Endothelial cell of umbilical vein (primary cell): ENCODE data around the gene GAS7. TPM values are rescaled to one million over a fixed set of nuclear protein-coding genes. Genes with fewer than 3 reads are reported as not detected.

Experiments used
- BruUV-seq: library from RNA; stranded (reverse); fragments of 400-500 nt; replicated peaks from 2 replicates; lab custom pipeline; 2021; lab: Mats Ljungman, UMichigan
- CTCF ChIA-PET: fragments of 300-600, 350-600 bp; sonication (Branson Sonifier 250); formaldehyde crosslinking; loops from one replicate; lab custom pipeline; 2021; ENCODE audit warnings: antibody characterized with exemption, inconsistent platforms; lab: Charles Lee
- POLR2A ChIA-PET: fragments of 300-600, 350-600 bp; sonication (Branson Sonifier 250); formaldehyde crosslinking; loops from one replicate; lab custom pipeline; 2021; ENCODE audit warnings: antibody characterized with exemption, inconsistent platforms; lab: Charles Lee
- DNase-seq: peaks from one replicate; pipeline ENCODE4 v3.0.0-alpha.2; 2011; ENCODE audit warnings: low read depth, low spot score
- FAIRE-seq: peaks from 2 replicates; lab custom pipeline; 2011; peaks lifted over from hg19 to GRCh38; lab: Jason Lieb, UNC
- H2AFZ ChIP-seq: 2 replicates; pipeline ENCODE4 v1.6.0; 2012; ENCODE audit warnings: low read depth, low read length, control low read depth, inconsistent platforms
- H3K27ac ChIP-seq: 2 replicates; pipeline ENCODE4 v1.5.1; 2011; ENCODE audit warnings: low read depth, mild to moderate bottlenecking, control low read depth, low read length, moderate library complexity; ENCODE audit not compliant: insufficient read depth
- H3K27me3 ChIP-seq, 2 experiments: 2 replicates each; pipeline versions ENCODE4 v1.6.0 to v1.6.1; 2011; ENCODE audit warnings: low read length in 2 of 2, mixed read lengths in 1 of 2; ENCODE audit not compliant: control insufficient read depth in 2 of 2, insufficient read depth in 2 of 2
- H3K36me3 ChIP-seq, 2 experiments: 2 replicates in 1 of 2; 3 replicates in 1 of 2; pipeline ENCODE4 v1.5.1; 2011; ENCODE audit warnings: low read length in 2 of 2, mild to moderate bottlenecking in 1 of 2, moderate library complexity in 1 of 2; ENCODE audit not compliant: control insufficient read depth in 2 of 2, insufficient read depth in 2 of 2; ENCODE audit errors: extremely low read depth in 1 of 2
- H3K4me1 ChIP-seq: 3 replicates; pipeline ENCODE4 v1.5.1; 2011; ENCODE audit warnings: mild to moderate bottlenecking, low read length; ENCODE audit not compliant: control insufficient read depth, insufficient read depth; ENCODE audit errors: extremely low read depth
- H3K4me2 ChIP-seq: 2 replicates; pipeline ENCODE4 v1.6.1; 2011; ENCODE audit warnings: low read length, control low read depth, mixed read lengths; ENCODE audit not compliant: insufficient read depth
- H3K4me3 ChIP-seq, 3 experiments: fragments of 200-600 bp in 1 of 3; sonication (generic), shearing (Covaris generic) in 1 of 3; replicated peaks in 1 of 3; 2 replicates each; pipeline ENCODE4 v1.5.1; 2011 to 2016; ENCODE audit warnings: control low read depth in 3 of 3, low read length in 3 of 3, mild to moderate bottlenecking in 2 of 3, inconsistent platforms in 1 of 3, low read depth in 1 of 3, moderate library complexity in 1 of 3; ENCODE audit not compliant: insufficient read depth in 1 of 3
- H3K79me2 ChIP-seq: 2 replicates; pipeline ENCODE4 v1.6.0; 2012; ENCODE audit warnings: low read length, inconsistent platforms; ENCODE audit not compliant: control insufficient read depth, insufficient read depth
- H3K9ac ChIP-seq: replicated peaks from 2 replicates; pipeline ENCODE3; 2011; ENCODE audit warnings: low read length, control low read depth; ENCODE audit not compliant: insufficient read depth; ENCODE audit errors: extremely low read depth
- H3K9me1 ChIP-seq: replicated peaks from 3 replicates; pipeline ENCODE4 v1.6.0; 2011; ENCODE audit warnings: mild to moderate bottlenecking, low read length; ENCODE audit not compliant: control insufficient read depth, insufficient read depth; ENCODE audit errors: extremely low read depth
- H3K9me3 ChIP-seq: replicated peaks from 2 replicates; pipeline ENCODE4 v1.5.1; 2012; ENCODE audit warnings: low read length, inconsistent platforms; ENCODE audit not compliant: control insufficient read depth, insufficient read depth
- H4K20me1 ChIP-seq: replicated peaks from 2 replicates; pipeline ENCODE3; 2011; ENCODE audit warnings: mild to moderate bottlenecking, low read length; ENCODE audit not compliant: control insufficient read depth, insufficient read depth; ENCODE audit errors: extremely low read depth
- EZH2 ChIP-seq: IDR thresholded peaks from 2 replicates; pipeline ENCODE4 v1.6.1; 2012; ENCODE audit warnings: borderline replicate concordance, low read depth, mild to moderate bottlenecking, moderate library complexity, low read length, inconsistent platforms; ENCODE audit not compliant: severe bottlenecking
- FOS ChIP-seq: IDR thresholded peaks from 2 replicates; pipeline ENCODE4 v1.6.1; 2011; ENCODE audit warnings: mild to moderate bottlenecking, low read length, moderate library complexity, borderline replicate concordance; ENCODE audit not compliant: insufficient read depth
- GATA2 ChIP-seq: IDR thresholded peaks from 2 replicates; pipeline ENCODE4 v1.7.0; 2011; ENCODE audit warnings: low read depth, mild to moderate bottlenecking, moderate library complexity, mixed read lengths, low read length; ENCODE audit not compliant: insufficient read length, insufficient read depth
- JUN ChIP-seq: IDR thresholded peaks from 2 replicates; pipeline ENCODE4 v1.6.1; 2011; ENCODE audit warnings: borderline replicate concordance, low read depth; ENCODE audit not compliant: insufficient read length, insufficient read depth
- MYC ChIP-seq: IDR thresholded peaks from one replicate; pipeline ENCODE4 v1.6.1; 2011; ENCODE audit warnings: mild to moderate bottlenecking, low read depth, low read length
- POLR2A ChIP-seq: IDR thresholded peaks from 2 replicates; pipeline ENCODE4 v1.6.1; 2012; ENCODE audit warnings: low read depth, mild to moderate bottlenecking, control low read depth, low read length
- POLR2AphosphoS5 ChIP-seq: IDR thresholded peaks from 2 replicates; pipeline ENCODE4 v1.6.1; 2012; ENCODE audit warnings: low read depth, mild to moderate bottlenecking, control low read depth, low read length, moderate library complexity; ENCODE audit not compliant: insufficient read depth
- dilution Hi-C: fragments of 300-500 bp; cut with MboI; formaldehyde crosslinking; loops from one replicate; pipeline ENCODE4 v1.15.0; 2019; ENCODE audit warnings: low sequenced_read_pairs; ENCODE audit not compliant: extremely low pct_ligation_motif_present
- intact Hi-C: fragments of 100-400 bp; cut with micrococcal nuclease; formaldehyde crosslinking; loops from one replicate; pipeline ENCODE4 v1.10.0; 2022
- polyA plus RNA-seq, 4 experiments: library from polyadenylated mRNA; depleted of rRNA in 3 of 4; stranded (reverse) in 3 of 4; unstranded in 1 of 4; fragments of >200 nt; gene quantifications; 2 replicates each; pipeline versions ENCODE4 v1.2.1 to v1.2.3, GENCODE V29; 2011 to 2012; ENCODE audit warnings: missing spikeins in 1 of 4
- total RNA-seq: library from RNA; stranded (reverse); gene quantifications from 2 replicates; pipeline ENCODE4 v1.2.3, GENCODE V29; 2021
- TF ChIP-seq, protein P1 (sequence below), 2 donors: IDR thresholded peaks; 1 replicate in 1 of 2; 2 replicates in 1 of 2; pipeline ENCODE4 v1.5.1; 2011; ENCODE audit warnings: low read length in 2 of 2, mild to moderate bottlenecking in 2 of 2, moderate library complexity in 2 of 2, control low read depth in 1 of 2, inconsistent platforms in 1 of 2, low read depth in 1 of 2; ENCODE audit not compliant: insufficient read depth in 1 of 2; ENCODE audit errors: extremely low read depth in 1 of 2
- TF ChIP-seq, protein P2 (sequence below): IDR thresholded peaks from 2 replicates; pipeline ENCODE4 v1.6.1; 2011; ENCODE audit not compliant: insufficient read depth, insufficient read length

Gene GAS7
- total and polyA plus RNA-seq, 2 donors (not counting 3 experiments of a cell fraction or from before 2014, with no cell fraction given) = not detected

DNA sequence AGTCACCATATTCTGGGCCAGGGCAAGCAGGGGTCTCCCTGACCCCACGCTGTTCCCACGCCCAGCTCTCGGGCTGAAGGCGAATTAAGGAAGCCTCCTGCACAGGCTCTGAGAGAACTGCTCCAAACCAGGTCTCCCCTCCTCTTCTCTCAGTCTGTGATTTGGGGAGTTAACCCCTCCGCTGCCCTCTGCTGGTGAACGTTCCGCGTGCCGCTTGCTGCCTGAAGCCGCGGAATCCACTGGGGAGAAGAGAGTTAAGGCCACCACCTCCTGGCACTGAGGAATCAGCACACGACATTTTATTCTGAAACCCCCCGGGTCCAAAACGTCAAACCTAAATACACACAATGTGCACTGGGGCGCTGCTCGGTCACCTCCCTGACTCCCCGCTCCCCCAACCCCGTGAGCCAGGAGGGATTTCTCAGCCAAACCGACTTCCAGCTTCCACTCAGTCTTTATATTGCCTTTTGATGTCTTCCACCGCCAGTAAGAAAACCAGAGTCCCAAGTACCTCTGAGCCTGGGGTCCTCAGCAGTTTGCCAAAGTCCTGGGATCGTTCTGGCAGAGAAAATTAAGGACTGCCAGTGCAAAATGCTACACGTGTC lies 238.9 kb downstream of the GAS7 start:
- Histone ChIP-seq H3K4me2 (no peak overlapping the region), H4K20me1 (no peaks in the 10 kb centered on the region), H3K4me1 (no peaks in the 10 kb centered on the region), H3K9ac (no peak overlapping the region), H3K27me3 (no peaks in the 10 kb centered on the region), H3K79me2 (no peaks in the 10 kb centered on the region), H3K4me3 (no peak overlapping the region), H3K36me3 (no peaks in the 10 kb centered on the region), H3K9me3 (peaks cover 3% of the 10 kb centered on the region), H3K9me1 (no peaks in the 10 kb centered on the region), H3K27ac (no peak overlapping the region), H2AFZ (no peak overlapping the region)
- no TSS peak for BruUV-seq
- dilution Hi-C loops (no loop called here), intact Hi-C loops (no loop called here)
- no peak for TF ChIP-seq GATA2
- no peak for TF ChIP-seq FOS
- TF ChIP-seq, protein P1, sequence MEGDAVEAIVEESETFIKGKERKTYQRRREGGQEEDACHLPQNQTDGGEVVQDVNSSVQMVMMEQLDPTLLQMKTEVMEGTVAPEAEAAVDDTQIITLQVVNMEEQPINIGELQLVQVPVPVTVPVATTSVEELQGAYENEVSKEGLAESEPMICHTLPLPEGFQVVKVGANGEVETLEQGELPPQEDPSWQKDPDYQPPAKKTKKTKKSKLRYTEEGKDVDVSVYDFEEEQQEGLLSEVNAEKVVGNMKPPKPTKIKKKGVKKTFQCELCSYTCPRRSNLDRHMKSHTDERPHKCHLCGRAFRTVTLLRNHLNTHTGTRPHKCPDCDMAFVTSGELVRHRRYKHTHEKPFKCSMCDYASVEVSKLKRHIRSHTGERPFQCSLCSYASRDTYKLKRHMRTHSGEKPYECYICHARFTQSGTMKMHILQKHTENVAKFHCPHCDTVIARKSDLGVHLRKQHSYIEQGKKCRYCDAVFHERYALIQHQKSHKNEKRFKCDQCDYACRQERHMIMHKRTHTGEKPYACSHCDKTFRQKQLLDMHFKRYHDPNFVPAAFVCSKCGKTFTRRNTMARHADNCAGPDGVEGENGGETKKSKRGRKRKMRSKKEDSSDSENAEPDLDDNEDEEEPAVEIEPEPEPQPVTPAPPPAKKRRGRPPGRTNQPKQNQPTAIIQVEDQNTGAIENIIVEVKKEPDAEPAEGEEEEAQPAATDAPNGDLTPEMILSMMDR (IDR thresholded peaks at IDR 0.05; ENCODE audit: extremely low read depth in 1 of 2, insufficient read depth in 1 of 2, low read depth in 1 of 2, low read length in 2 of 2) = no peak
- TF ChIP-seq EZH2 = no peak
- TF ChIP-seq MYC = no peak
- no peak for TF ChIP-seq POLR2AphosphoS5
- no peak for TF ChIP-seq JUN
- TF ChIP-seq, protein P2, sequence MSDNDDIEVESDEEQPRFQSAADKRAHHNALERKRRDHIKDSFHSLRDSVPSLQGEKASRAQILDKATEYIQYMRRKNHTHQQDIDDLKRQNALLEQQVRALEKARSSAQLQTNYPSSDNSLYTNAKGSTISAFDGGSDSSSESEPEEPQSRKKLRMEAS = no peak
- no peak for TF ChIP-seq POLR2A
- ChIA-PET POLR2A (no interaction called here), CTCF (no interaction called here)
- DNase-seq (no peak), FAIRE-seq (no peak)
